GM12874 (cell line): ENCODE data around the gene EPG5.

ENCODE experiments used
- TF ChIP-seq, protein P1 (sequence below): IDR thresholded peaks from 2 replicates; pipeline ENCODE4 v1.5.1; 2011; ENCODE audit warnings: low read depth, mild to moderate bottlenecking, control low read depth, low read length, moderate library complexity; ENCODE audit not compliant: insufficient read depth

Gene EPG5

GRCh38 chr18:45805551-45805950, 161.6 kb downstream of the EPG5 start:
- TF ChIP-seq, protein P1, sequence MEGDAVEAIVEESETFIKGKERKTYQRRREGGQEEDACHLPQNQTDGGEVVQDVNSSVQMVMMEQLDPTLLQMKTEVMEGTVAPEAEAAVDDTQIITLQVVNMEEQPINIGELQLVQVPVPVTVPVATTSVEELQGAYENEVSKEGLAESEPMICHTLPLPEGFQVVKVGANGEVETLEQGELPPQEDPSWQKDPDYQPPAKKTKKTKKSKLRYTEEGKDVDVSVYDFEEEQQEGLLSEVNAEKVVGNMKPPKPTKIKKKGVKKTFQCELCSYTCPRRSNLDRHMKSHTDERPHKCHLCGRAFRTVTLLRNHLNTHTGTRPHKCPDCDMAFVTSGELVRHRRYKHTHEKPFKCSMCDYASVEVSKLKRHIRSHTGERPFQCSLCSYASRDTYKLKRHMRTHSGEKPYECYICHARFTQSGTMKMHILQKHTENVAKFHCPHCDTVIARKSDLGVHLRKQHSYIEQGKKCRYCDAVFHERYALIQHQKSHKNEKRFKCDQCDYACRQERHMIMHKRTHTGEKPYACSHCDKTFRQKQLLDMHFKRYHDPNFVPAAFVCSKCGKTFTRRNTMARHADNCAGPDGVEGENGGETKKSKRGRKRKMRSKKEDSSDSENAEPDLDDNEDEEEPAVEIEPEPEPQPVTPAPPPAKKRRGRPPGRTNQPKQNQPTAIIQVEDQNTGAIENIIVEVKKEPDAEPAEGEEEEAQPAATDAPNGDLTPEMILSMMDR = no peak

DNA sequence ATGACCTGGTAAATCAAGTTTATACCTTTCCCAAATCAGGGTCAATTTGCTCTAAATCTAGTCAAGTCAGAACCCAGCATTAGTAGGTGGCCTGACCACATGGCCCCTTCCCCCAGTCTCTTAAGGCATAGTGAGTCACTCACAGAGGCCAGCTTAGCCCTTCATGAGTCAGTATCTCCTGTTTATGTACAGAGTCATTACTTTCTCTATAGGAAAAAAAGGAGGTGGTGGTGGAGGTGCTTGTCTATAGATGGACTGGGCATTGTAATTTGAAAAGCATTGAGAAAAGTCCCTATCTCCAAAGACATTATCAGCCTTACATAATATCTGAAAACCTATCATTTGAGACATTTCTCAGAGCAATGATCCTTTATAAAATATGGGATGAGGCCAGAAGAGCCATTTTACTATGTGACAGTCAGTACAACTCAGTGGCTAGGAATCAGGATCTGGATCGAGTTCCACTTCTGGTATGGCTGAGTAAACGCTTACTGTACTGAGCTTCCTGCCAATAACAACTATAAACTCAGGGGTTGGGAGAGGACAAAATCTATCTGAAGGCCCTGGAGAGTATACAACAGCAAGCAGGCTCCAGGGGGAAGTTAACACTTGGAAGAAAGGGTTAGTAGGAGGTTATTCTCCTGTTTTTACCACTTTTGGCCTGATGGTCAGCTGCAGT, 164.2 kb downstream of the EPG5 start:
- TF ChIP-seq, protein P1 = no peak

DNA sequence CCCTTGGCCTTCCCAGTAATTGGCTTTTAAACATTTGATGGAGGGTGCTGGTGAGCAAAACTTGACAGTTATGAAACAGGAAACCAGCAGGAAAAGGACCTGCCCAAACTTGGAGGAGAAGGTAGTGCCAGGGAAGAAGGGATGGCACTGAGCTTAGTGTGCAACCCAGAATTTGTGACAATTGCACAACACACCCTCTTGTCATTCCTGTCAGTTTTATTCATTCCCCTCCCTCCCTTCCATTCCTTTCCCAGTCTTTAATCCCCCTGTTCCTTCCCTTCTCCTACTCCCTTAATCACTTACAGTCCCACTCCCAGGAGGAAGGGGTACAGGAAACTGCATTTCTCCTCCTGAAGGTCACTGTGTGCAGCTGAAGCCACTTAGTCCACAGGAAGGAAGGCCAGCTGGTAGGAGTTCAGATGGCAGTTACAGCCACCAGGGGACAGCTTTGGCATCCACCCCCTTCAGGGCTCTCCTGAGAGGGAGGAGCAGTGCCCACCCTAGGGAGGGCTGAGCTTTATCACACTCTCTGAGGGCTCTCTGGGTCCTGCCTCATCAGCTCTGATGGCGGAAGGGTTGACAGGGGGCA, 165.6 kb downstream of the EPG5 start:
- TF ChIP-seq, protein P1 = no peak
